ENCODE data around the gene TRABD2B.

- TF ChIP-seq ZNF423 (CRISPR knock-in tag; IDR thresholded peaks at IDR 0.05) (no peak), NR1H2 (CRISPR knock-in tag; IDR thresholded peaks at IDR 0.05) (no peak), PREB (CRISPR knock-in tag; IDR thresholded peaks at IDR 0.05; ENCODE audit: borderline replicate concordance) (no peak), CTCF (IDR thresholded peaks at IDR 0.05) (no peak), ZNF121 (CRISPR knock-in tag; IDR thresholded peaks at IDR 0.05) (no peak), RELA (CRISPR knock-in tag; IDR thresholded peaks at IDR 0.05; ENCODE audit: borderline replicate concordance) (no peak), ZNF232 (CRISPR knock-in tag; IDR thresholded peaks at IDR 0.05) (no peak), ZNF396 (CRISPR knock-in tag; IDR thresholded peaks at IDR 0.05; ENCODE audit: borderline replicate concordance) (no peak), ESRRA (CRISPR knock-in tag; IDR thresholded peaks at IDR 0.05; ENCODE audit: borderline replicate concordance) (no peak), FOXP1 (CRISPR knock-in tag; IDR thresholded peaks at IDR 0.05; ENCODE audit: borderline replicate concordance) (no peak)
- TF ChIP-seq, protein P1, sequence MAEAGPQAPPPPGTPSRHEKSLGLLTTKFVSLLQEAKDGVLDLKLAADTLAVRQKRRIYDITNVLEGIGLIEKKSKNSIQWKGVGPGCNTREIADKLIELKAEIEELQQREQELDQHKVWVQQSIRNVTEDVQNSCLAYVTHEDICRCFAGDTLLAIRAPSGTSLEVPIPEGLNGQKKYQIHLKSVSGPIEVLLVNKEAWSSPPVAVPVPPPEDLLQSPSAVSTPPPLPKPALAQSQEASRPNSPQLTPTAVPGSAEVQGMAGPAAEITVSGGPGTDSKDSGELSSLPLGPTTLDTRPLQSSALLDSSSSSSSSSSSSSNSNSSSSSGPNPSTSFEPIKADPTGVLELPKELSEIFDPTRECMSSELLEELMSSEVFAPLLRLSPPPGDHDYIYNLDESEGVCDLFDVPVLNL (CRISPR knock-in tag; IDR thresholded peaks at IDR 0.05; ENCODE audit: borderline replicate concordance, low read depth): no peak
- TF ChIP-seq, protein P2, sequence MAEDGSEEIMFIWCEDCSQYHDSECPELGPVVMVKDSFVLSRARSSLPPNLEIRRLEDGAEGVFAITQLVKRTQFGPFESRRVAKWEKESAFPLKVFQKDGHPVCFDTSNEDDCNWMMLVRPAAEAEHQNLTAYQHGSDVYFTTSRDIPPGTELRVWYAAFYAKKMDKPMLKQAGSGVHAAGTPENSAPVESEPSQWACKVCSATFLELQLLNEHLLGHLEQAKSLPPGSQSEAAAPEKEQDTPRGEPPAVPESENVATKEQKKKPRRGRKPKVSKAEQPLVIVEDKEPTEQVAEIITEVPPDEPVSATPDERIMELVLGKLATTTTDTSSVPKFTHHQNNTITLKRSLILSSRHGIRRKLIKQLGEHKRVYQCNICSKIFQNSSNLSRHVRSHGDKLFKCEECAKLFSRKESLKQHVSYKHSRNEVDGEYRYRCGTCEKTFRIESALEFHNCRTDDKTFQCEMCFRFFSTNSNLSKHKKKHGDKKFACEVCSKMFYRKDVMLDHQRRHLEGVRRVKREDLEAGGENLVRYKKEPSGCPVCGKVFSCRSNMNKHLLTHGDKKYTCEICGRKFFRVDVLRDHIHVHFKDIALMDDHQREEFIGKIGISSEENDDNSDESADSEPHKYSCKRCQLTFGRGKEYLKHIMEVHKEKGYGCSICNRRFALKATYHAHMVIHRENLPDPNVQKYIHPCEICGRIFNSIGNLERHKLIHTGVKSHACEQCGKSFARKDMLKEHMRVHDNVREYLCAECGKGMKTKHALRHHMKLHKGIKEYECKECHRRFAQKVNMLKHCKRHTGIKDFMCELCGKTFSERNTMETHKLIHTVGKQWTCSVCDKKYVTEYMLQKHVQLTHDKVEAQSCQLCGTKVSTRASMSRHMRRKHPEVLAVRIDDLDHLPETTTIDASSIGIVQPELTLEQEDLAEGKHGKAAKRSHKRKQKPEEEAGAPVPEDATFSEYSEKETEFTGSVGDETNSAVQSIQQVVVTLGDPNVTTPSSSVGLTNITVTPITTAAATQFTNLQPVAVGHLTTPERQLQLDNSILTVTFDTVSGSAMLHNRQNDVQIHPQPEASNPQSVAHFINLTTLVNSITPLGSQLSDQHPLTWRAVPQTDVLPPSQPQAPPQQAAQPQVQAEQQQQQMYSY (CRISPR knock-in tag; IDR thresholded peaks at IDR 0.05): no peak
- TF ChIP-seq, protein P3, sequence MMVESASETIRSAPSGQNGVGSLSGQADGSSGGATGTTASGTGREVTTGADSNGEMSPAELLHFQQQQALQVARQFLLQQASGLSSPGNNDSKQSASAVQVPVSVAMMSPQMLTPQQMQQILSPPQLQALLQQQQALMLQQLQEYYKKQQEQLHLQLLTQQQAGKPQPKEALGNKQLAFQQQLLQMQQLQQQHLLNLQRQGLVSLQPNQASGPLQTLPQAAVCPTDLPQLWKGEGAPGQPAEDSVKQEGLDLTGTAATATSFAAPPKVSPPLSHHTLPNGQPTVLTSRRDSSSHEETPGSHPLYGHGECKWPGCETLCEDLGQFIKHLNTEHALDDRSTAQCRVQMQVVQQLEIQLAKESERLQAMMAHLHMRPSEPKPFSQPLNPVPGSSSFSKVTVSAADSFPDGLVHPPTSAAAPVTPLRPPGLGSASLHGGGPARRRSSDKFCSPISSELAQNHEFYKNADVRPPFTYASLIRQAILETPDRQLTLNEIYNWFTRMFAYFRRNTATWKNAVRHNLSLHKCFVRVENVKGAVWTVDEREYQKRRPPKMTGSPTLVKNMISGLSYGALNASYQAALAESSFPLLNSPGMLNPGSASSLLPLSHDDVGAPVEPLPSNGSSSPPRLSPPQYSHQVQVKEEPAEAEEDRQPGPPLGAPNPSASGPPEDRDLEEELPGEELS (CRISPR knock-in tag; IDR thresholded peaks at IDR 0.05): no peak
These were observed 5.0 kb upstream of the TRABD2B start for GRCh38 chr1:48002142-48002541.

Measured in WTC11 (cell line).